ENCODE results near the gene RPN2.

DNA sequence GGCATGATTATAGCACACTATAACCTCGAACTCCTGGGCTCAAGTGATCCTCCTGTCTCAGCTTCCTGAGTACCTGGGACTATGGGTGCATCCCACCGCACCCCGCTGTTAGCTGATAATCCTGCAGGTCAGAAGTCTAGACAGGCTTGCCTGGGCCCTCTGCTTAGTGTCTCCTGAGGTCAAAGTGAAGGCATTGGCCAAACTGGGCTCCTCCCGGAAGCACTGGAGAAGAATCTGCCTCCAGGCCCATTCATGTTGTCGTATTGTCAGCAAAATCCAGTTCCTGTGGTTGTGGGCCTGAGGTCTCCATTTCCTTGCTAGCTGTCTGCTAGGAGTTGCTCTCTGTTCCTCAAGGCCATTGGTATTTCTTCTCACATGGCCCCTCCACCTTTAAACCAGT is 6.6 kb downstream of the RPN2 start:
- TF ChIP-seq, protein P1, sequence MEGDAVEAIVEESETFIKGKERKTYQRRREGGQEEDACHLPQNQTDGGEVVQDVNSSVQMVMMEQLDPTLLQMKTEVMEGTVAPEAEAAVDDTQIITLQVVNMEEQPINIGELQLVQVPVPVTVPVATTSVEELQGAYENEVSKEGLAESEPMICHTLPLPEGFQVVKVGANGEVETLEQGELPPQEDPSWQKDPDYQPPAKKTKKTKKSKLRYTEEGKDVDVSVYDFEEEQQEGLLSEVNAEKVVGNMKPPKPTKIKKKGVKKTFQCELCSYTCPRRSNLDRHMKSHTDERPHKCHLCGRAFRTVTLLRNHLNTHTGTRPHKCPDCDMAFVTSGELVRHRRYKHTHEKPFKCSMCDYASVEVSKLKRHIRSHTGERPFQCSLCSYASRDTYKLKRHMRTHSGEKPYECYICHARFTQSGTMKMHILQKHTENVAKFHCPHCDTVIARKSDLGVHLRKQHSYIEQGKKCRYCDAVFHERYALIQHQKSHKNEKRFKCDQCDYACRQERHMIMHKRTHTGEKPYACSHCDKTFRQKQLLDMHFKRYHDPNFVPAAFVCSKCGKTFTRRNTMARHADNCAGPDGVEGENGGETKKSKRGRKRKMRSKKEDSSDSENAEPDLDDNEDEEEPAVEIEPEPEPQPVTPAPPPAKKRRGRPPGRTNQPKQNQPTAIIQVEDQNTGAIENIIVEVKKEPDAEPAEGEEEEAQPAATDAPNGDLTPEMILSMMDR (IDR thresholded peaks at IDR 0.05) = no peak
- TF ChIP-seq POLR2A (IDR thresholded peaks at IDR 0.05) = no peak

Measured in Peyer's patch (tissue), 4 donors.